Stimulated activated CD4-positive, alpha-beta T cell treated with anti-CD3 and anti-CD28 coated beads, Interleukin-4, amount 100 ng/mL, for 48 hours (primary cell): ENCODE results near the gene P3H2.

ENCODE experiments used
- DNase-seq, 2 donors: peaks; one replicate each; pipeline ENCODE4 v3.0.0-alpha.2; 2020; ENCODE audit warnings: low read depth in 2 of 2

P3H2 gene

GRCh38 chr3:190125436-190126068, 4.9 kb upstream of the P3H2 start:
- DNase-seq = no peak

- DNase-seq = no peak
These were observed 3.4 kb upstream of the P3H2 start for GRCh38 chr3:190124067-190124466.

- DNase-seq = no peak
These were observed 1.6 kb upstream of the P3H2 start for GRCh38 chr3:190122198-190122771.

- no peak for DNase-seq
These were observed 686 bp upstream of the P3H2 start for GRCh38 chr3:190121383-190121782.

GRCh38 chr3:190121061-190121377, 322 bp upstream of the P3H2 start:
- no peak for DNase-seq

- no peak for DNase-seq
These were observed 1.0 kb downstream of the P3H2 start for GRCh38 chr3:190119461-190120268.

- DNase-seq = no peak
These were observed 2.3 kb downstream of the P3H2 start for GRCh38 chr3:190118438-190118837.

- DNase-seq = no peak
These were observed 2.7 kb downstream of the P3H2 start for GRCh38 chr3:190117981-190118380.

- DNase-seq = no peak
These were observed 4.1 kb downstream of the P3H2 start for GRCh38 chr3:190116551-190117067.

GRCh38 chr3:190110826-190111225, 9.9 kb downstream of the P3H2 start:
- no peak for DNase-seq

GRCh38 chr3:190109441-190109840, 11.3 kb downstream of the P3H2 start:
- DNase-seq = no peak

GRCh38 chr3:190108804-190109203, 11.9 kb downstream of the P3H2 start:
- DNase-seq = no peak

GRCh38 chr3:190105876-190106275, 14.8 kb downstream of the P3H2 start:
- DNase-seq = no peak

- DNase-seq = no peak
These were observed 19.2 kb downstream of the P3H2 start for GRCh38 chr3:190101320-190102011.

- DNase-seq = no peak
These were observed 21.6 kb downstream of the P3H2 start for GRCh38 chr3:190099099-190099498.

GRCh38 chr3:190097617-190098016, 23.1 kb downstream of the P3H2 start:
- no peak for DNase-seq

GRCh38 chr3:190097025-190097424, 23.7 kb downstream of the P3H2 start:
- no peak for DNase-seq

- DNase-seq = no peak
These were observed 24.4 kb downstream of the P3H2 start for GRCh38 chr3:190096345-190096744.

GRCh38 chr3:190094160-190094718, 26.5 kb downstream of the P3H2 start:
- no peak for DNase-seq

- DNase-seq = no peak
These were observed 28.4 kb downstream of the P3H2 start for GRCh38 chr3:190092250-190092649.

GRCh38 chr3:190089711-190090110, 31.0 kb downstream of the P3H2 start:
- DNase-seq = no peak

- no peak for DNase-seq
These were observed 31.8 kb downstream of the P3H2 start for GRCh38 chr3:190088890-190089289.
